ENCODE data around the gene PEBP1. TPM values are rescaled to one million over a fixed set of nuclear protein-coding genes. Genes with fewer than 3 reads are reported as not detected.

The PEBP1 gene
- total and polyA plus RNA-seq, 10 of the 15 experiments (the other 5 are each of a cell fraction or from before 2014, with no cell fraction given), result 79.4 to 415 (median 206) TPM

- WGBS (ENCODE audit: insufficient coverage, insufficient replicate concordance, low lambda C conversion rate, missing lambda C conversion rate), result 74% methylated on average over 6 of the region's 6 CpGs
- H3K79me2 ChIP-seq (ENCODE audit: control insufficient read depth, insufficient read depth, low read length), result no peaks in the 10 kb centered on the region
- H4K20me1 ChIP-seq (ENCODE audit: control insufficient read depth, insufficient read depth), result no peaks in the 10 kb centered on the region
- in situ Hi-C loops (cut with MboI) (no loop called here), intact Hi-C loops (cut with micrococcal nuclease; ENCODE audit: unreplicated experiment) (no loop called here)
- H3K4me3 ChIP-seq, result no peak overlapping the region
- BruUV-seq (replicated peaks), result no TSS peak
- FAIRE-seq, result no peak
- H3K27me3 ChIP-seq (replicated peaks in 1 of 2; ENCODE audit: control insufficient read depth in 2 of 2, insufficient read depth in 2 of 2, low read length in 1 of 2), result no peaks in the 10 kb centered on the region
- H3K9me3 ChIP-seq (replicated peaks; ENCODE audit: control insufficient read depth, insufficient read depth, low read length), result no peaks in the 10 kb centered on the region
- no peak overlapping the region for H3K9ac ChIP-seq (ENCODE audit: control insufficient read depth, insufficient read depth, low read length)
- TF ChIP-seq MEF2A (IDR thresholded peaks at IDR 0.05; ENCODE audit: insufficient read depth, low read depth, low read length) (no peak), MEF2B (IDR thresholded peaks at IDR 0.05; ENCODE audit: partially characterized antibody, poor library complexity, severe bottlenecking) (peak; percentile 34)
- ChIA-PET CTCF (interaction anchor here (0.7 to 1.5 kb wide), 4 partner anchors 23 to 190 kb away, joined by 3 to 8 read pairs (median 4); partner anchors contain the start of gene SUDS3), RAD21 (ENCODE audit: unreplicated experiment) (interaction anchor here (1.0 to 9.1 kb wide), 4 partner anchors 18 to 188 kb away, joined by 6 to 166 read pairs (median 37); partner anchors contain the start of genes SUDS3 and TAOK3), SMC1A (ENCODE audit: uncharacterized antibody, unreplicated experiment) (interaction anchor here (0.7 to 1.6 kb wide), 3 partner anchors 16 to 313 kb away, joined by 3 to 8 read pairs (median 7); no protein-coding TSS in a partner anchor), POLR2A (interaction anchor here (0.5 to 1.1 kb wide), 3 partner anchors 16 to 189 kb away, joined by 3 to 4 read pairs (median 4); partner anchors contain the start of genes SUDS3 and TAOK3)
- H3K36me3 ChIP-seq (ENCODE audit: control insufficient read depth in 2 of 2, insufficient read depth in 2 of 2, low read length in 1 of 2), result peaks cover 3 to 5% of the 10 kb centered on the region in 2 experiments; a peak in 3 of 4 replicates
- H3K4me2 ChIP-seq (ENCODE audit: control insufficient read depth, insufficient read depth), result no peak overlapping the region
- no peak overlapping the region for H2AFZ ChIP-seq (ENCODE audit: control insufficient read depth, low read depth, low read length)
- DNase-seq (ENCODE audit: low read depth, low spot score), result no peak
- ATAC-seq, result no peak
- H3K27ac ChIP-seq (ENCODE audit: control insufficient read depth, insufficient read depth), result no peak overlapping the region
- H3K4me1 ChIP-seq (ENCODE audit: control insufficient read depth, insufficient read depth, low read length), result peaks cover 23% of the 10 kb centered on the region
Measured at GRCh38 chr12:118187751-118188435, 52.0 kb downstream of the PEBP1 start.

GRCh38 chr12:118188690-118189371 is 52.9 kb downstream of the PEBP1 start:
- Histone ChIP-seq H3K4me3 (no peak overlapping the region), H3K27me3 (replicated peaks in 1 of 2; ENCODE audit: control insufficient read depth in 2 of 2, insufficient read depth in 2 of 2, low read length in 1 of 2) (no peaks in the 10 kb centered on the region), H3K9ac (ENCODE audit: control insufficient read depth, insufficient read depth, low read length) (no peak overlapping the region), H3K4me1 (ENCODE audit: control insufficient read depth, insufficient read depth, low read length) (peaks cover 17% of the 10 kb centered on the region), H3K36me3 (ENCODE audit: control insufficient read depth in 2 of 2, insufficient read depth in 2 of 2, low read length in 1 of 2) (peaks cover 5% of the 10 kb centered on the region in 2 experiments; a peak in 3 of 4 replicates), H3K27ac (ENCODE audit: control insufficient read depth, insufficient read depth) (no peak overlapping the region), H3K79me2 (ENCODE audit: control insufficient read depth, insufficient read depth, low read length) (no peaks in the 10 kb centered on the region), H2AFZ (ENCODE audit: control insufficient read depth, low read depth, low read length) (no peak overlapping the region), H3K9me3 (replicated peaks; ENCODE audit: control insufficient read depth, insufficient read depth, low read length) (no peaks in the 10 kb centered on the region), H4K20me1 (ENCODE audit: control insufficient read depth, insufficient read depth) (no peaks in the 10 kb centered on the region), H3K4me2 (ENCODE audit: control insufficient read depth, insufficient read depth) (no peak overlapping the region)
- DNase-seq (ENCODE audit: low read depth, low spot score) (no peak), ATAC-seq (no peak), FAIRE-seq (no peak)
- WGBS (ENCODE audit: insufficient coverage, insufficient replicate concordance, low lambda C conversion rate, missing lambda C conversion rate), result 97% methylated on average over 10 of the region's 10 CpGs
- ChIA-PET SMC1A (ENCODE audit: uncharacterized antibody, unreplicated experiment) (interaction anchor here (0.6 to 0.8 kb wide), 2 partner anchors 16 to 91 kb away, joined by 3 read pairs; no protein-coding TSS in a partner anchor), CTCF (no interaction called here), RAD21 (ENCODE audit: unreplicated experiment) (no interaction called here), POLR2A (no interaction called here)
- in situ Hi-C loops (cut with MboI), result no loop called here
- intact Hi-C loops (cut with micrococcal nuclease; ENCODE audit: unreplicated experiment), result no loop called here
- TF ChIP-seq CREB1 (IDR thresholded peaks at IDR 0.05; ENCODE audit: low read depth) (no peak), PAX5 (IDR thresholded peaks at IDR 0.05; ENCODE audit: borderline replicate concordance, low read depth, low read length) (no peak), POU2F2 (IDR thresholded peaks at IDR 0.05; ENCODE audit: borderline replicate concordance, low read depth, low read length) (no peak), ZBED1 (IDR thresholded peaks at IDR 0.05; ENCODE audit: borderline replicate concordance) (no peak)
- BruUV-seq (replicated peaks), result no TSS peak

Measured in GM12878 (cell line).